ENCODE results near the gene DNAH14.

DNAH14 gene

DNA sequence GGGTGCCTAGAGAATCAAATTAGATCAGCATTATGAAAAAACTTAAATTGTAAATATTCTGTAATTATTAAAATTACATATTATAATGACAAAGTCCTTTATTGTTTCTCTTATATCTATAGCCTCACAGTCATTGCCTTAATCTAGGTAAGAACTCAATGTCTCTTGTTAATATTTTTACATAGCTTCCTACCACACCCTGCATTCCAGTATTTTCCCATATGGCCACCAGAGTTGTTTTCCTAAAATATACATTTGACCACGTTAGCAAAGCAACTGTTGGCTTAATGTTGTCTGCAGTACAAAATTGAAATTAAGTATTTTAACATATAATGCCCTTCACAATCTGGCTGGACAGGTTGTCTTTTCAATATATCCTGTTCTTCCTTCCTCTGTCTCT lies 230.3 kb downstream of the DNAH14 start:
- TF ChIP-seq FOXM1 (IDR thresholded peaks at IDR 0.05; ENCODE audit: borderline replicate concordance, low read depth) = no peak
- no peak for TF ChIP-seq MAX (IDR thresholded peaks at IDR 0.05)
- TF ChIP-seq TEAD4 (IDR thresholded peaks at IDR 0.05) = no peak
- TF ChIP-seq, protein P1, sequence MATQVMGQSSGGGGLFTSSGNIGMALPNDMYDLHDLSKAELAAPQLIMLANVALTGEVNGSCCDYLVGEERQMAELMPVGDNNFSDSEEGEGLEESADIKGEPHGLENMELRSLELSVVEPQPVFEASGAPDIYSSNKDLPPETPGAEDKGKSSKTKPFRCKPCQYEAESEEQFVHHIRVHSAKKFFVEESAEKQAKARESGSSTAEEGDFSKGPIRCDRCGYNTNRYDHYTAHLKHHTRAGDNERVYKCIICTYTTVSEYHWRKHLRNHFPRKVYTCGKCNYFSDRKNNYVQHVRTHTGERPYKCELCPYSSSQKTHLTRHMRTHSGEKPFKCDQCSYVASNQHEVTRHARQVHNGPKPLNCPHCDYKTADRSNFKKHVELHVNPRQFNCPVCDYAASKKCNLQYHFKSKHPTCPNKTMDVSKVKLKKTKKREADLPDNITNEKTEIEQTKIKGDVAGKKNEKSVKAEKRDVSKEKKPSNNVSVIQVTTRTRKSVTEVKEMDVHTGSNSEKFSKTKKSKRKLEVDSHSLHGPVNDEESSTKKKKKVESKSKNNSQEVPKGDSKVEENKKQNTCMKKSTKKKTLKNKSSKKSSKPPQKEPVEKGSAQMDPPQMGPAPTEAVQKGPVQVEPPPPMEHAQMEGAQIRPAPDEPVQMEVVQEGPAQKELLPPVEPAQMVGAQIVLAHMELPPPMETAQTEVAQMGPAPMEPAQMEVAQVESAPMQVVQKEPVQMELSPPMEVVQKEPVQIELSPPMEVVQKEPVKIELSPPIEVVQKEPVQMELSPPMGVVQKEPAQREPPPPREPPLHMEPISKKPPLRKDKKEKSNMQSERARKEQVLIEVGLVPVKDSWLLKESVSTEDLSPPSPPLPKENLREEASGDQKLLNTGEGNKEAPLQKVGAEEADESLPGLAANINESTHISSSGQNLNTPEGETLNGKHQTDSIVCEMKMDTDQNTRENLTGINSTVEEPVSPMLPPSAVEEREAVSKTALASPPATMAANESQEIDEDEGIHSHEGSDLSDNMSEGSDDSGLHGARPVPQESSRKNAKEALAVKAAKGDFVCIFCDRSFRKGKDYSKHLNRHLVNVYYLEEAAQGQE (IDR thresholded peaks at IDR 0.05; ENCODE audit: low read depth) = no peak
- no peak for TF ChIP-seq YY1 (IDR thresholded peaks at IDR 0.05; ENCODE audit: low read depth)
- TF ChIP-seq EGR1 (IDR thresholded peaks at IDR 0.05) = no peak
- no peak for TF ChIP-seq TAF1 (IDR thresholded peaks at IDR 0.05; ENCODE audit: low read depth)
- TF ChIP-seq EP300 (IDR thresholded peaks at IDR 0.05; ENCODE audit: borderline replicate concordance) = no peak
- no peak for TF ChIP-seq TCF12 (IDR thresholded peaks at IDR 0.05; ENCODE audit: low read depth)
- TF ChIP-seq, protein P2, sequence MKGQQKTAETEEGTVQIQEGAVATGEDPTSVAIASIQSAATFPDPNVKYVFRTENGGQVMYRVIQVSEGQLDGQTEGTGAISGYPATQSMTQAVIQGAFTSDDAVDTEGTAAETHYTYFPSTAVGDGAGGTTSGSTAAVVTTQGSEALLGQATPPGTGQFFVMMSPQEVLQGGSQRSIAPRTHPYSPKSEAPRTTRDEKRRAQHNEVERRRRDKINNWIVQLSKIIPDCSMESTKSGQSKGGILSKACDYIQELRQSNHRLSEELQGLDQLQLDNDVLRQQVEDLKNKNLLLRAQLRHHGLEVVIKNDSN (IDR thresholded peaks at IDR 0.05) = no peak
- no peak for TF ChIP-seq ZBTB7A (IDR thresholded peaks at IDR 0.05; ENCODE audit: low read depth)
- TF ChIP-seq NFIC (IDR thresholded peaks at IDR 0.05) = no peak

- no peak for TF ChIP-seq TCF12 (IDR thresholded peaks at IDR 0.05; ENCODE audit: low read depth)
- TF ChIP-seq YY1 (IDR thresholded peaks at IDR 0.05; ENCODE audit: low read depth) = no peak
- TF ChIP-seq CREB1 (IDR thresholded peaks at IDR 0.05; ENCODE audit: low read depth) = no peak
- TF ChIP-seq TAF1 (IDR thresholded peaks at IDR 0.05; ENCODE audit: low read depth) = no peak
- TF ChIP-seq EGR1 (IDR thresholded peaks at IDR 0.05) = no peak
- no peak for TF ChIP-seq NFIC (IDR thresholded peaks at IDR 0.05)
- TF ChIP-seq, protein P1 (IDR thresholded peaks at IDR 0.05; ENCODE audit: low read depth) = no peak
- TF ChIP-seq ZBTB7A (IDR thresholded peaks at IDR 0.05; ENCODE audit: low read depth) = no peak
- TF ChIP-seq, protein P2 (IDR thresholded peaks at IDR 0.05) = no peak
Measured at GRCh38 chr1:225179686-225180085, 250.2 kb downstream of the DNAH14 start.

DNA sequence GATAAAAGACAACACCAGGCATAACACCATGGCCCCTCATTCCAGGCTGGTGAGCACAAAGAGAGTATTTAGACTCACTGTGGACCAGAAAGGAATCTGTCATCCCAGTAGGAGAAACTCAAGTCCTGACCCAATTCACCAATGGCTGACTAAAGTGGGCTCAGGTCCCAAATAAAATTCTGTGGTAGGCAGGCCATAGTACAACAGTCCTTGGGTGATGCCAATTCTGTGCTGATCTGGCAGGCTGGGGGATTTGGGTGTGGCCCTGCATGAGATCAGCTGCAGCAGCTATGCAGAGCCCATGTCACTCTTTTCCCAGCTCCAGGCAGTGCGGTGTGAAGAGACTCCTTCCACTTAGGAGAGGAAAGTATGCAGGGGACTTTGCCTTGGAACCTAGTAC lies 253.2 kb downstream of the DNAH14 start:
- TF ChIP-seq TCF12 (IDR thresholded peaks at IDR 0.05; ENCODE audit: low read depth) (no peak), EP300 (IDR thresholded peaks at IDR 0.05; ENCODE audit: borderline replicate concordance) (no peak), TEAD4 (IDR thresholded peaks at IDR 0.05) (no peak), YY1 (IDR thresholded peaks at IDR 0.05; ENCODE audit: low read depth) (no peak), NFIC (IDR thresholded peaks at IDR 0.05) (no peak), TAF1 (IDR thresholded peaks at IDR 0.05; ENCODE audit: low read depth) (no peak), FOXM1 (IDR thresholded peaks at IDR 0.05; ENCODE audit: borderline replicate concordance, low read depth) (no peak)

GRCh38 chr1:225191199-225191753 lies 261.8 kb downstream of the DNAH14 start:
- no peak for TF ChIP-seq NFIC (IDR thresholded peaks at IDR 0.05)

- TF ChIP-seq EGR1 (IDR thresholded peaks at IDR 0.05) (no peak), EP300 (IDR thresholded peaks at IDR 0.05; ENCODE audit: borderline replicate concordance) (no peak), MAX (IDR thresholded peaks at IDR 0.05) (no peak), NFIC (IDR thresholded peaks at IDR 0.05) (no peak), TCF12 (IDR thresholded peaks at IDR 0.05; ENCODE audit: low read depth) (no peak), ZBTB7A (IDR thresholded peaks at IDR 0.05; ENCODE audit: low read depth) (no peak), CREB1 (IDR thresholded peaks at IDR 0.05; ENCODE audit: low read depth) (no peak), TEAD4 (IDR thresholded peaks at IDR 0.05) (no peak), CEBPB (IDR thresholded peaks at IDR 0.05) (no peak), RAD21 (IDR thresholded peaks at IDR 0.05; ENCODE audit: low read depth) (no peak), TAF1 (IDR thresholded peaks at IDR 0.05; ENCODE audit: low read depth) (no peak)
- TF ChIP-seq, protein P2 (IDR thresholded peaks at IDR 0.05) = no peak
Measured at GRCh38 chr1:225201447-225201846, 272.0 kb downstream of the DNAH14 start.

GRCh38 chr1:225207791-225208190 lies 278.3 kb downstream of the DNAH14 start:
- TF ChIP-seq TCF12 (IDR thresholded peaks at IDR 0.05; ENCODE audit: low read depth) = no peak
- TF ChIP-seq, protein P2 (IDR thresholded peaks at IDR 0.05) = no peak
- no peak for TF ChIP-seq FOXM1 (IDR thresholded peaks at IDR 0.05; ENCODE audit: borderline replicate concordance, low read depth)
- no peak for TF ChIP-seq MAX (IDR thresholded peaks at IDR 0.05)
- TF ChIP-seq EP300 (IDR thresholded peaks at IDR 0.05; ENCODE audit: borderline replicate concordance) = no peak
- TF ChIP-seq NFIC (IDR thresholded peaks at IDR 0.05) = no peak
- TF ChIP-seq CEBPB (IDR thresholded peaks at IDR 0.05) = no peak

Measured in Ishikawa (cell line).